ENCODE results near the gene ZNF511. TPM values are rescaled to one million over a fixed set of nuclear protein-coding genes. Genes with fewer than 3 reads are reported as not detected.

The ZNF511 gene
- polyA plus RNA-seq, 1 donor from 2014 or later: 17.6 TPM

GRCh38 chr10:133283931-133284330, 24.8 kb upstream of the ZNF511 start:
- H3K9ac ChIP-seq (ENCODE audit: low read length): no peak overlapping the region
- H3K9me3 ChIP-seq (ENCODE audit: low read length): no peaks in the 10 kb centered on the region
- H3K79me2 ChIP-seq (replicated peaks; ENCODE audit: insufficient read depth, low read length): no peaks in the 10 kb centered on the region
- no peaks in the 10 kb centered on the region for H3K27me3 ChIP-seq (ENCODE audit: insufficient read depth, low read depth, low read length)
- H4K20me1 ChIP-seq (ENCODE audit: insufficient read depth): no peaks in the 10 kb centered on the region
- H3F3A ChIP-seq (ENCODE audit: insufficient read depth, low read length, poor library complexity, severe bottlenecking): no peaks in the 10 kb centered on the region
- H3K27ac ChIP-seq (ENCODE audit: low read length): no peak overlapping the region
- no peaks in the 10 kb centered on the region for H3K9me2 ChIP-seq (ENCODE audit: insufficient read depth, low read length)
- no peaks in the 10 kb centered on the region for H3K36me3 ChIP-seq (ENCODE audit: insufficient read depth, low read length)
- no peak overlapping the region for H3K4me2 ChIP-seq (ENCODE audit: low read length)
- H3K4me3 ChIP-seq (ENCODE audit: low read length): no peak overlapping the region
- no peak for TF ChIP-seq RAD21 (conservative IDR thresholded peaks at IDR 0.05)
- H2AFZ ChIP-seq (ENCODE audit: low read depth, low read length): no peak overlapping the region

GRCh38 chr10:133285217-133285616, 23.5 kb upstream of the ZNF511 start:
- Histone ChIP-seq H3K36me3 (ENCODE audit: insufficient read depth, low read length) (no peaks in the 10 kb centered on the region), H2AFZ (ENCODE audit: low read depth, low read length) (no peak overlapping the region), H3K9me3 (ENCODE audit: low read length) (no peaks in the 10 kb centered on the region), H4K20me1 (ENCODE audit: insufficient read depth) (no peaks in the 10 kb centered on the region), H3K79me2 (replicated peaks; ENCODE audit: insufficient read depth, low read length) (no peaks in the 10 kb centered on the region), H3K27me3 (ENCODE audit: insufficient read depth, low read depth, low read length) (no peaks in the 10 kb centered on the region), H3K27ac (ENCODE audit: low read length) (no peak overlapping the region), H3K4me2 (ENCODE audit: low read length) (no peak overlapping the region), H3K4me3 (ENCODE audit: low read length) (no peak overlapping the region), H3K9me2 (ENCODE audit: insufficient read depth, low read length) (no peaks in the 10 kb centered on the region), H3K9ac (ENCODE audit: low read length) (no peak overlapping the region), H3F3A (ENCODE audit: insufficient read depth, low read length, poor library complexity, severe bottlenecking) (no peaks in the 10 kb centered on the region)
- TF ChIP-seq REST (IDR thresholded peaks at IDR 0.05; ENCODE audit: borderline replicate concordance) (no peak), EP300 (conservative IDR thresholded peaks at IDR 0.05; ENCODE audit: poor library complexity, severe bottlenecking) (no peak), TAF1 (IDR thresholded peaks at IDR 0.05; ENCODE audit: low read depth) (no peak), RAD21 (conservative IDR thresholded peaks at IDR 0.05) (no peak), MXI1 (conservative IDR thresholded peaks at IDR 0.05; ENCODE audit: poor library complexity, severe bottlenecking) (no peak), CTCF (IDR thresholded peaks at IDR 0.05; ENCODE audit: poor library complexity, severe bottlenecking) (no peak), POLR2AphosphoS5 (IDR thresholded peaks at IDR 0.05) (no peak), EZH2 (IDR thresholded peaks at IDR 0.05; ENCODE audit: borderline replicate concordance, insufficient read depth, low read length, poor library complexity, severe bottlenecking) (no peak), SMC3 (conservative IDR thresholded peaks at IDR 0.05; ENCODE audit: poor library complexity) (no peak)

GRCh38 chr10:133286366-133286765, 22.3 kb upstream of the ZNF511 start:
- Histone ChIP-seq H3K27me3 (ENCODE audit: insufficient read depth, low read depth, low read length) (no peaks in the 10 kb centered on the region), H4K20me1 (ENCODE audit: insufficient read depth) (no peaks in the 10 kb centered on the region), H3F3A (ENCODE audit: insufficient read depth, low read length, poor library complexity, severe bottlenecking) (no peaks in the 10 kb centered on the region), H3K9ac (ENCODE audit: low read length) (no peak overlapping the region), H3K9me2 (ENCODE audit: insufficient read depth, low read length) (no peaks in the 10 kb centered on the region), H3K79me2 (replicated peaks; ENCODE audit: insufficient read depth, low read length) (no peaks in the 10 kb centered on the region), H3K4me2 (ENCODE audit: low read length) (no peak overlapping the region), H3K36me3 (ENCODE audit: insufficient read depth, low read length) (no peaks in the 10 kb centered on the region), H2AFZ (ENCODE audit: low read depth, low read length) (no peak overlapping the region), H3K27ac (ENCODE audit: low read length) (no peak overlapping the region), H3K4me3 (ENCODE audit: low read length) (no peak overlapping the region), H3K9me3 (ENCODE audit: low read length) (no peaks in the 10 kb centered on the region)
- TF ChIP-seq SMC3 (conservative IDR thresholded peaks at IDR 0.05; ENCODE audit: poor library complexity): no peak
- TF ChIP-seq EZH2 (IDR thresholded peaks at IDR 0.05; ENCODE audit: borderline replicate concordance, insufficient read depth, low read length, poor library complexity, severe bottlenecking): no peak
- no peak for TF ChIP-seq CTCF (IDR thresholded peaks at IDR 0.05; ENCODE audit: poor library complexity, severe bottlenecking)

Measured in neural cell (in vitro differentiated cells).